Activated naive CD8-positive, alpha-beta T cell treated with anti-CD3 and anti-CD28 coated beads, Interleukin-2, amount 50 U/mL, for 24 hours (primary cell): ENCODE data around the gene SLC2A9.

Experiments used
- ATAC-seq: fragments of 150-1000 bp; cut with Tn5 transposase; one replicate; pipeline ENCODE4 v1.10.0; 2021
- DNase-seq: peaks from one replicate; pipeline ENCODE4 v3.0.0; 2021
- H3K27ac Mint-ChIP-seq: one replicate; pipeline ENCODE4 v1.8.0; 2021; ENCODE audit warnings: mild to moderate bottlenecking, mixed read lengths
- H3K27me3 Mint-ChIP-seq: one replicate; pipeline ENCODE4 v1.8.0; 2021; ENCODE audit warnings: mixed read lengths
- H3K36me3 Mint-ChIP-seq: one replicate; pipeline ENCODE4 v1.8.0; 2021; ENCODE audit warnings: low read depth, mixed read lengths
- H3K4me1 Mint-ChIP-seq: one replicate; pipeline ENCODE4 v1.8.0; 2021; ENCODE audit warnings: mixed read lengths
- H3K4me3 Mint-ChIP-seq: one replicate; pipeline ENCODE4 v1.8.0; 2021; ENCODE audit warnings: mild to moderate bottlenecking, moderate library complexity, mixed read lengths
- H3K9me3 Mint-ChIP-seq: one replicate; pipeline ENCODE4 v1.8.0; 2021; ENCODE audit warnings: mixed read lengths

The SLC2A9 gene

DNA sequence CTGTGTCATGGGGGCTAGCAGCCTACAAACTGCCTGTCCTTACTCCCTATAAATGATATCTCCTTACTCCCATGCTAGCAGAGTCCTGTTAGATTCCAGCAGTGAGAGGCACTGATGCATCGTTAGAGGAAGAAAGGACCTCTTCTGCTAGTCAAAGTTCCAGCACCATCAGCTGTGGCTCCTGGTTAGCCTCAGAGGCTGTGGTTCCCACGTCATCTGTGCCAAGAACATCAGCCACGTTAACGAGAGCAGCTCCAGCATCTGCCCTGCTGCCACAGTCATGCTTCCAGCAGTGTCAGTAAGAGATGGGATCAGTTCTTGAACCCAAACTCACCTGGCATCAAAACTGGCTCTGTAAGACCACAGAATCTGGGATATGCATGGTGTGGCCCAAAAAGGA is 88.5 kb downstream of the SLC2A9 start:
- no peak for DNase-seq
- no peak overlapping the region for H3K27ac Mint-ChIP-seq
- no peak for ATAC-seq
- no peaks in the 10 kb centered on the region for H3K27me3 Mint-ChIP-seq
- no peaks in the 10 kb centered on the region for H3K4me1 Mint-ChIP-seq
- no peaks in the 10 kb centered on the region for H3K36me3 Mint-ChIP-seq
- H3K9me3 Mint-ChIP-seq, result no peaks in the 10 kb centered on the region
- H3K4me3 Mint-ChIP-seq, result no peak overlapping the region

DNA sequence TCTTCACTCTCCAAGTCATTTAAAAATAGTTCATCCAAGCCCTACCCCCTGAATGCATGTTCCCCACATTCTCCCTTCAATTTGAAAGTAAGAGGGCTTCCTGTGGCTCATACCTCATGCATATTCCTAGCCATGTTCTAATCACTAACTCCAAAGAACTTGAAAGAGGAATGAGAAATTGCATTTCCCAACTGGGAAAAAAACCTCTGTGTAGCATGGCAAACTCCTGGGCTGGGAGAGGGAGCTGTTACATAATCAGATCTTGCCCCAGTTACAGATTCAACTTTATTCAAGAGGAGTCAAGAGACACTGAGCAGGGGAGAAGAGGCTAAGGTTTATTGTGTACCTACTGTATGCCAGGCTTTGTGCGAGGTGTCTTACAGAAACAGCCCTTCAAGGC is 90.2 kb downstream of the SLC2A9 start:
- Mint-ChIP-seq H3K9me3 (no peaks in the 10 kb centered on the region), H3K4me3 (no peak overlapping the region), H3K27me3 (no peaks in the 10 kb centered on the region), H3K4me1 (no peaks in the 10 kb centered on the region), H3K36me3 (no peaks in the 10 kb centered on the region), H3K27ac (no peak overlapping the region)
- no peak for DNase-seq
- no peak for ATAC-seq

DNA sequence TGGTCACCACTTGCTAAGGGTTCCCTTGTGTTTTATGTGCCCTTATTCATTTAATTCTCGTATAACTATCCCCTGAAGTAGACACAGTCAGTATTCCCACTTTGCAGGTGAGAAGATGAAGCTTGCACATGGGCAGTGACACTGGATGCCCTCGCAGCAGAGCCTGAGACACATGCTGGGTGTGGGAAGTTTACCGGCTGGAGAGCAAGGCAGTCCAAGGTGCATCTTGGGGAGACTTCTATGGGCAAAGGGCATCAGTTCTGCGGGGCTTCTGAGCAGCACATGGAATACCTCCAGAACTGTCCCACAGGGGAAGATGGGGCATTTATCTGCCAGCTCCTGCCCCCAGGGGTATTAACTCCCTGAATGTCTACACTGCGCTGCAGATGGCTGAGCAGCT is 92.2 kb downstream of the SLC2A9 start:
- H3K36me3 Mint-ChIP-seq, result no peaks in the 10 kb centered on the region
- ATAC-seq (no peak), DNase-seq (no peak)
- no peaks in the 10 kb centered on the region for H3K9me3 Mint-ChIP-seq
- no peaks in the 10 kb centered on the region for H3K4me1 Mint-ChIP-seq
- H3K27ac Mint-ChIP-seq, result no peak overlapping the region
- no peak overlapping the region for H3K4me3 Mint-ChIP-seq
- no peaks in the 10 kb centered on the region for H3K27me3 Mint-ChIP-seq

- H3K27ac Mint-ChIP-seq, result no peak overlapping the region
- no peaks in the 10 kb centered on the region for H3K36me3 Mint-ChIP-seq
- no peaks in the 10 kb centered on the region for H3K4me1 Mint-ChIP-seq
- H3K27me3 Mint-ChIP-seq, result no peaks in the 10 kb centered on the region
- H3K9me3 Mint-ChIP-seq, result no peaks in the 10 kb centered on the region
- DNase-seq, result no peak
- ATAC-seq, result no peak
- H3K4me3 Mint-ChIP-seq, result no peak overlapping the region
These were observed 93.8 kb downstream of the SLC2A9 start for GRCh38 chr4:9927341-9928007.

GRCh38 chr4:9926586-9926985 is 94.7 kb downstream of the SLC2A9 start:
- no peak overlapping the region for H3K4me3 Mint-ChIP-seq
- H3K9me3 Mint-ChIP-seq, result no peaks in the 10 kb centered on the region
- H3K4me1 Mint-ChIP-seq, result no peaks in the 10 kb centered on the region
- no peaks in the 10 kb centered on the region for H3K36me3 Mint-ChIP-seq
- DNase-seq (no peak), ATAC-seq (no peak)
- H3K27me3 Mint-ChIP-seq, result no peaks in the 10 kb centered on the region
- H3K27ac Mint-ChIP-seq, result no peak overlapping the region

DNA sequence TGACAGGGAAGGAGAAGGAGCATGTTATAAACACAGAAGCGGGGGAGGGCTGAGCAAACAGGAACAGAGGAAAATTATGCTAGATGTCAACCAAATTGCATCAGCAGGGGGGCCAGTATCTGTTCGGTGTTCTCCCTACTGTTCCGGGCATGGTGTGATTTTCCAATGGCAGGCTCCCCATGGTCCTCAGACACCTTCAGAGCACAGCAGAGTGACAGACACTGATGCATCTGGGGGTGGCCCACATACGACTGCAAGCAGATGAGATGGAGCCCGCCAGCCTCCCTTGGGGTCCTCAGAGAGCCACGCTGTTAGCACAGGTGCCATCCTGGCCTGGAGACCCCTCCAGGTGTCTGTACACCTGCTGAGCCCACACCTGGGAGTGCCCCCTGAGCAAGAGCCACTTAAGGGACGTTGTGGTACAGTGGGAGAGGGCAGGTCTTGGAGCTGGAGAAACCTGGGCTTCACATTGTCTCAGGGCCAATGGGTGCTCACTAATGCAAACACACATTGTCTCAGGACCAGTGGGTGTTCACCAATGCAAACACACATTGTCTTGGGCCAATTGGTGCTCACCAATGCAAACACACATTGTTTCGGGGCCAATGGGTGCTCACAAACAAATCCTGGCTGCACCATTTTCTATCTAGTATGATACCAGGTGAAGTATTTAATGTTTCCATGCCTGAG is 95.4 kb downstream of the SLC2A9 start:
- ATAC-seq (no peak), DNase-seq (no peak)
- no peaks in the 10 kb centered on the region for H3K4me1 Mint-ChIP-seq
- no peak overlapping the region for H3K27ac Mint-ChIP-seq
- no peak overlapping the region for H3K4me3 Mint-ChIP-seq
- no peaks in the 10 kb centered on the region for H3K27me3 Mint-ChIP-seq
- no peaks in the 10 kb centered on the region for H3K9me3 Mint-ChIP-seq
- H3K36me3 Mint-ChIP-seq, result no peaks in the 10 kb centered on the region

- ATAC-seq (no peak), DNase-seq (no peak)
- H3K4me1 Mint-ChIP-seq, result no peaks in the 10 kb centered on the region
- H3K9me3 Mint-ChIP-seq, result no peaks in the 10 kb centered on the region
- H3K36me3 Mint-ChIP-seq, result no peaks in the 10 kb centered on the region
- no peak overlapping the region for H3K27ac Mint-ChIP-seq
- H3K27me3 Mint-ChIP-seq, result no peaks in the 10 kb centered on the region
- H3K4me3 Mint-ChIP-seq, result no peak overlapping the region
These were observed 96.5 kb downstream of the SLC2A9 start for GRCh38 chr4:9924750-9925149.

GRCh38 chr4:9923195-9923812 is 98.0 kb downstream of the SLC2A9 start:
- no peaks in the 10 kb centered on the region for H3K36me3 Mint-ChIP-seq
- DNase-seq (no peak), ATAC-seq (no peak)
- no peaks in the 10 kb centered on the region for H3K4me1 Mint-ChIP-seq
- no peaks in the 10 kb centered on the region for H3K9me3 Mint-ChIP-seq
- no peak overlapping the region for H3K4me3 Mint-ChIP-seq
- H3K27me3 Mint-ChIP-seq, result no peaks in the 10 kb centered on the region
- no peak overlapping the region for H3K27ac Mint-ChIP-seq

DNA sequence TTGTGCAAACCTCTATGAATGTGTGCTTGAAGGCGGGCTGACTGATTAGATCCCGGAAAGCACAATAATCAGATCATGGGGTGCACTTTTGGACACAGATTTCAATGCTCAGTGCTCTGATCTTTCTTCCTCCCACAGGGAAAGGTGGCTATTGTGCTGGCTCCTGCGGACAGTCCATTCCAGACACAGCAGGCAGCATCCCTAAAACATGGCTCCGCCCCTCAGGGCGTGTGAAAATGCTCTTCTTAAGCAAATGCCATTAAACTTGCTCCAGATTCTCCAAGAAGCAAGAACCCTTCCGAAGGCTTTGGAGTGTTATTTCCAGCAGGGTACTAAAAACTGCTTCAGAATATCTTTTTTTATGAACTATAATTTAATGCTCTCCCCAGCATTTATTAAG is 100.0 kb downstream of the SLC2A9 start:
- no peak overlapping the region for H3K4me3 Mint-ChIP-seq
- no peaks in the 10 kb centered on the region for H3K36me3 Mint-ChIP-seq
- H3K4me1 Mint-ChIP-seq, result no peaks in the 10 kb centered on the region
- H3K27ac Mint-ChIP-seq, result no peak overlapping the region
- ATAC-seq, result no peak
- H3K9me3 Mint-ChIP-seq, result no peaks in the 10 kb centered on the region
- no peaks in the 10 kb centered on the region for H3K27me3 Mint-ChIP-seq
- DNase-seq, result no peak

- no peak overlapping the region for H3K4me3 Mint-ChIP-seq
- no peaks in the 10 kb centered on the region for H3K4me1 Mint-ChIP-seq
- H3K9me3 Mint-ChIP-seq, result no peaks in the 10 kb centered on the region
- no peaks in the 10 kb centered on the region for H3K27me3 Mint-ChIP-seq
- H3K27ac Mint-ChIP-seq, result no peak overlapping the region
- H3K36me3 Mint-ChIP-seq, result no peaks in the 10 kb centered on the region
- DNase-seq (no peak), ATAC-seq (no peak)
These were observed 101.3 kb downstream of the SLC2A9 start for GRCh38 chr4:9920029-9920428.

DNA sequence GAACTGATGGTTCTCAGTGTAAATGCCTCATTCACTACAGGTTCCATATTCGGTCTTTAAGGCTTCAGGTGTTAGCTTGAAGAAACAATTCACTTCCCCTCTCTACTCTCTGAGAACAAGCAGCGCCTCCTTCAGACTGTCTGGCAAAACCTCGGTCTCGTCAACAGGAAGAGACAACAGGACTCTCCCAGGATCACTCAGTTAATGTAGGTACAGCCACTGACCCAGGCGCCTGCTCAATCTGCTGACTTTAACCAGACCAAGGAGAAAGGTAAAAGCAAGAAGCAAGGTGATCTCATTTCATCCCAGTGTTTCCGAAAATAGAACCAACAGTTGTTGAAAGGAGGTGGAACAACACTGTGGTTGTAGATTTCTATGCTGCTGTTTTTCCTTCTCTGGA is 102.2 kb downstream of the SLC2A9 start:
- no peaks in the 10 kb centered on the region for H3K36me3 Mint-ChIP-seq
- H3K4me1 Mint-ChIP-seq, result no peaks in the 10 kb centered on the region
- H3K9me3 Mint-ChIP-seq, result no peaks in the 10 kb centered on the region
- no peak for DNase-seq
- no peaks in the 10 kb centered on the region for H3K27me3 Mint-ChIP-seq
- no peak for ATAC-seq
- H3K4me3 Mint-ChIP-seq, result no peak overlapping the region
- no peak overlapping the region for H3K27ac Mint-ChIP-seq

DNA sequence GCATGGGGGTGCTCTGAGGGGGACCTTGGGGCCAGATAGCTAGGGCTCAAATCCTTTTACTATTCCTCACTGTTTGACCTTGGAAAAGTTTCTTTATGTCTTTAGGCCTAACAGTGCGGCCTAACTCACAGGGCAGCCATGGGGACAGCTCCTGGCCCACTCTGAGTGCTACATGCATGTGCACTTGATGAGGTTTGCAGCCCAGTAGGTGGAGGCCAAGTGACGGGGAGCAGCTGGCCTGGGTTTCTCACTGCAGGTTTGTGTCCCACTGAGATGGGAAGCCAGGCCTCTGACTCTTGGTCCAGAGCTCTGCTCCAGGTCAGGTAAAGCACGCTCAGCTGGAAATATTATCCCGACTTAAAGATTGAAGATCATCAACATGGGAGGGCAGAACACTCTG is 102.8 kb downstream of the SLC2A9 start:
- DNase-seq (no peak), ATAC-seq (no peak)
- Mint-ChIP-seq H3K27me3 (no peaks in the 10 kb centered on the region), H3K4me1 (no peaks in the 10 kb centered on the region), H3K27ac (no peak overlapping the region), H3K9me3 (no peaks in the 10 kb centered on the region), H3K36me3 (no peaks in the 10 kb centered on the region), H3K4me3 (no peak overlapping the region)

DNA sequence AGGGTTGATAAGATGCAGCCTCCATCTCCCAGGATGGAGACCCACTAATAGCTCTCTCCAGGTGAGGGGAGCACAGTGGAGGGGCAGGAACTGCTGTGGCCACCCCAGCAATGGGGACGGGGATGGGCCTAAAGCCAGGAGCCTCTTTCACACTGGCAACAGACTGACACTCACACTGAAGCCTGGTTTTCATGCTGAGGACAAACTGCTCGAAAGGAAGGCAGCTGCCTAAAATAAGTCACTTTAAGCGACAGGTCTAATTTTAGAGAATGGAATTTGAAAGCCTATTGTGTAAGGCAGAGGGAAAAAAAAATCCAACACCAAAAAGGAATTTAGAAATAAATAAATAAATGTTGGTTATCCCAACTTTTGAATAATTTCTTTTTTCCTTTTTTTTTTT is 104.4 kb downstream of the SLC2A9 start:
- Mint-ChIP-seq H3K4me3 (no peak overlapping the region), H3K36me3 (no peaks in the 10 kb centered on the region), H3K4me1 (no peaks in the 10 kb centered on the region), H3K27me3 (no peaks in the 10 kb centered on the region), H3K27ac (no peak overlapping the region), H3K9me3 (no peaks in the 10 kb centered on the region)
- ATAC-seq (no peak), DNase-seq (no peak)

DNA sequence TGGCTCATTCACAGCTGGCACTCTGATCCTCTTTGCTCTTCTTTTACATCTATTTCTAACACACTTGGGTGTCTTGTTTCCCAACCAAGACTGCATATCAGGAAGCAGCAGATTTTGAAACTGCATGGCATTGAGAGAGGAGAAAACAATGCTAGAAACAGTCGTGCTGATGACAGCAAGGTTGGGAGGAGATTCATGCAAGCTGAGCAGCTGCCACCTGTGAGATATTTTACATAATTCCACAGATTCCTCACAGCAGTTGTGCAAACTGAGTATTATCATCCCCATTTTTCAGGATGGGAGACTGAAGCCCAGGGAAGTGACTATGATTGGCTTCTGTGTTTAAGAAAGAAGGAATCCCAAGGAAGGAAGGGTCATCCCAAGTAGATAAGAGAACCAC is 105.0 kb downstream of the SLC2A9 start:
- Mint-ChIP-seq H3K9me3 (no peaks in the 10 kb centered on the region), H3K27me3 (no peaks in the 10 kb centered on the region), H3K4me1 (no peaks in the 10 kb centered on the region), H3K36me3 (no peaks in the 10 kb centered on the region), H3K4me3 (no peak overlapping the region), H3K27ac (no peak overlapping the region)
- ATAC-seq (no peak), DNase-seq (no peak)

- ATAC-seq (no peak), DNase-seq (no peak)
- Mint-ChIP-seq H3K27ac (no peak overlapping the region), H3K4me1 (no peaks in the 10 kb centered on the region), H3K9me3 (no peaks in the 10 kb centered on the region), H3K36me3 (no peaks in the 10 kb centered on the region), H3K27me3 (peaks cover under 1% of the 10 kb centered on the region), H3K4me3 (no peak overlapping the region)
These were observed 107.5 kb downstream of the SLC2A9 start for GRCh38 chr4:9913846-9914245.
